ENCODE measurements around the gene FNDC3B. TPM values are rescaled to one million over a fixed set of nuclear protein-coding genes. Genes with fewer than 3 reads are reported as not detected.

The FNDC3B gene
- total and polyA plus RNA-seq, 10 donors = 3.1 to 149 (median 103) TPM

- DNase-seq = no peak
- Histone ChIP-seq H3K27ac (no peak overlapping the region), H3K27me3 (replicated peaks in 1 of 7) (peaks cover 0 to 28% (median 0%) of the 10 kb centered on the region in 7 donors), H3K4me1 (no peaks in the 10 kb centered on the region), H3K4me3 (no peak overlapping the region), H3K9me3 (peaks cover 0 to 7% (median 3%) of the 10 kb centered on the region in 8 donors), H3K36me3 (no peaks in the 10 kb centered on the region)
- TF ChIP-seq POLR2A (IDR thresholded peaks at IDR 0.05) (no peak), POLR2AphosphoS5 (IDR thresholded peaks at IDR 0.05) (no peak)
- TF ChIP-seq, protein P1, sequence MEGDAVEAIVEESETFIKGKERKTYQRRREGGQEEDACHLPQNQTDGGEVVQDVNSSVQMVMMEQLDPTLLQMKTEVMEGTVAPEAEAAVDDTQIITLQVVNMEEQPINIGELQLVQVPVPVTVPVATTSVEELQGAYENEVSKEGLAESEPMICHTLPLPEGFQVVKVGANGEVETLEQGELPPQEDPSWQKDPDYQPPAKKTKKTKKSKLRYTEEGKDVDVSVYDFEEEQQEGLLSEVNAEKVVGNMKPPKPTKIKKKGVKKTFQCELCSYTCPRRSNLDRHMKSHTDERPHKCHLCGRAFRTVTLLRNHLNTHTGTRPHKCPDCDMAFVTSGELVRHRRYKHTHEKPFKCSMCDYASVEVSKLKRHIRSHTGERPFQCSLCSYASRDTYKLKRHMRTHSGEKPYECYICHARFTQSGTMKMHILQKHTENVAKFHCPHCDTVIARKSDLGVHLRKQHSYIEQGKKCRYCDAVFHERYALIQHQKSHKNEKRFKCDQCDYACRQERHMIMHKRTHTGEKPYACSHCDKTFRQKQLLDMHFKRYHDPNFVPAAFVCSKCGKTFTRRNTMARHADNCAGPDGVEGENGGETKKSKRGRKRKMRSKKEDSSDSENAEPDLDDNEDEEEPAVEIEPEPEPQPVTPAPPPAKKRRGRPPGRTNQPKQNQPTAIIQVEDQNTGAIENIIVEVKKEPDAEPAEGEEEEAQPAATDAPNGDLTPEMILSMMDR (IDR thresholded peaks at IDR 0.05 in 8 of 11, conservative IDR thresholded peaks at IDR 0.05 in 3 of 11) = no peak
- WGBS, 5 donors = 56 to 74% (median 62%) methylated on average over 4 of the region's 4 CpGs
- intact Hi-C loops (cut with DNase I; ENCODE audit: low total_unique reads) = no loop called here
Observed at GRCh38 chr3:172438186-172438585, 398.8 kb downstream of the FNDC3B start.

- 88 to 92% (median 92%) methylated on average over 5 of the region's 5 CpGs for WGBS, 5 donors
- intact Hi-C loops (cut with DNase I; ENCODE audit: low total_unique reads) = no loop called here
- TF ChIP-seq, protein P1 (IDR thresholded peaks at IDR 0.05 in 8 of 11, conservative IDR thresholded peaks at IDR 0.05 in 3 of 11) = no peak
- TF ChIP-seq POLR2AphosphoS5 (IDR thresholded peaks at IDR 0.05) (no peak), POLR2A (IDR thresholded peaks at IDR 0.05) (no peak)
- DNase-seq = no peak
- H3K36me3 ChIP-seq = no peaks in the 10 kb centered on the region
- no peaks in the 10 kb centered on the region for H3K4me1 ChIP-seq
- H3K27me3 ChIP-seq (replicated peaks in 1 of 7) = peaks cover 0 to 55% (median 3%) of the 10 kb centered on the region in 7 donors
- H3K4me3 ChIP-seq = no peak overlapping the region
- H3K27ac ChIP-seq = no peak overlapping the region
- H3K9me3 ChIP-seq = no peaks in the 10 kb centered on the region
Observed at GRCh38 chr3:172441581-172441980, 402.2 kb downstream of the FNDC3B start.

DNA sequence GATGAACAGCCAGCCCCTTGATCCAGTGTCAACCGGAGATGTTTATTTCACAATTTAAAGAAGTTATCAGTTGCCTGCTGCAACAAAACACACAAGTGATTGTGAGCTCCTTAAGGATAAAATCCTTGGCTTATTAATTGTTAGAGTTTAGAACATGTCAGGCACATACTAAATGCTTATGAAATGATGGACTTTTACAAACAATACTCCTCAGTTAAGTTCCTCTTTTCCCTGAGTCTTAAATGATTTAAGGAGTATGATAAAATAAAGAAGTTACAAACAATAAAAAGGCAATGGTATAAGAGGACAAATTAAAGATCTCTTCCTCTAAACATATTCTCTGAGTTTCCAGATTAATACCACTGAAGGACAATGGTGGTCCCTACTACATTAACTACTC is 403.2 kb downstream of the FNDC3B start:
- intact Hi-C loops (cut with DNase I; ENCODE audit: low total_unique reads) = no loop called here
- H3K4me3 ChIP-seq = no peak overlapping the region
- H3K27ac ChIP-seq = no peak overlapping the region
- TF ChIP-seq, protein P1 (IDR thresholded peaks at IDR 0.05 in 8 of 11, conservative IDR thresholded peaks at IDR 0.05 in 3 of 11) = no peak
- TF ChIP-seq POLR2AphosphoS5 (IDR thresholded peaks at IDR 0.05) (no peak), POLR2A (IDR thresholded peaks at IDR 0.05) (no peak)
- H3K4me1 ChIP-seq = peaks cover 0 to 7% (median 2%) of the 10 kb centered on the region in 6 donors
- WGBS, 5 donors = 89 to 97% (median 94%) methylated on average over 1 of the region's 1 CpG
- no peaks in the 10 kb centered on the region for H3K36me3 ChIP-seq
- no peaks in the 10 kb centered on the region for H3K9me3 ChIP-seq
- H3K27me3 ChIP-seq (replicated peaks in 1 of 7) = peaks cover 0 to 65% (median 11%) of the 10 kb centered on the region in 7 donors
- no peak for DNase-seq

DNA sequence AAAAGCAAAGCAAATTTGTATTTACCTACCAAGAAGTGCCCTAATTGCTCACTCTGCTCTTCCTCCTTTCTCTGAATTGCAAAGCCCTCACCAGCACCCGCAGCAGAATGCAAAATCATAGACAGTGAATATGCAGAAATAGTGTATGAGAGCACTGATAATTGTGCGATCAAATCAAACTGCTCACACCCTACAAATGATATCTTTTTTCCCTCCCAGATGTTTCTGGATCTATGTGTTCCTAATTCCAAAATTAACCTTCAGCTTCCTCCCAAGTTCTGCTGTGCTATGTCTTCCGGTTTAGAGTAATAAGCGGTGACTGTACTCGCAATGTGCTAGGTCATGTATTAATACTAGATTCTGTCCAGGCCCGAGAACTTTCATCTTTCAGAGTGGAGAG is 405.4 kb downstream of the FNDC3B start:
- Histone ChIP-seq H3K9me3 (no peaks in the 10 kb centered on the region), H3K4me3 (no peak overlapping the region), H3K36me3 (no peaks in the 10 kb centered on the region), H3K4me1 (peaks cover 0 to 29% (median 23%) of the 10 kb centered on the region in 6 donors), H3K27ac (no peak overlapping the region), H3K27me3 (replicated peaks in 1 of 7) (peaks cover 6 to 73% (median 33%) of the 10 kb centered on the region in 7 donors)
- TF ChIP-seq POLR2AphosphoS5 (IDR thresholded peaks at IDR 0.05) = no peak
- TF ChIP-seq, protein P1 (IDR thresholded peaks at IDR 0.05 in 8 of 11, conservative IDR thresholded peaks at IDR 0.05 in 3 of 11) = no peak
- no peak for TF ChIP-seq POLR2A (IDR thresholded peaks at IDR 0.05)
- intact Hi-C loops (cut with DNase I; ENCODE audit: low total_unique reads) = no loop called here
- 58 to 77% (median 67%) methylated on average over 6 of the region's 6 CpGs for WGBS, 5 donors
- no peak for DNase-seq
